Ammon's horn (tissue), 1 donor: ENCODE measurements around the gene TP53AIP1.
"Not testable (repeated sequence)": the region's sequence is repeated elsewhere in the genome, so short reads cannot be mapped to it uniquely, and the experiment has no call there.

Source experiments
- DNase-seq: peaks from one replicate; pipeline ENCODE4 v3.0.0-alpha.2; 2016; ENCODE audit warnings: low spot score

The TP53AIP1 gene

GRCh38 chr11:128925250-128925600 lies 17.4 kb downstream of the TP53AIP1 start:
- no peak for DNase-seq

- no peak for DNase-seq
Measured at GRCh38 chr11:128924510-128925249, 18.0 kb downstream of the TP53AIP1 start.

DNA sequence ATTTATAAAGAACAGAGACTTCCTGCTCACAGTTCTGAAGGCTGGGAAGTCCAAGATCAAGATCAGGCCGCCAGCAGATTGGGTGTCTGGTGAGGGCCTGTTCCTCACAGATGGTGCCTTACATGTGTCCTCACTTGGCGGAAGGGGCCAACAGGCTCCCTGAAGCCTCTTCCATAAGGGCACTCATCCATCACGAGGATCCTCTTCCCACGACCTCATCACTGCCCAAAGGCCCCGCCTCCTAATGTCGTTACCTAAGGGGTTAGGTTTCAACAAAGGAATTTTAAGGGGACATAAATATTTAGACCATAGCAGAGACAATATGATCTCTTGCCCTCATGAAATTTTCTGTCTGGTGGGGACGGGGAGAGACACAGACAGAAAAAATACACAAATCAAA lies 18.6 kb downstream of the TP53AIP1 start:
- no peak for DNase-seq

DNA sequence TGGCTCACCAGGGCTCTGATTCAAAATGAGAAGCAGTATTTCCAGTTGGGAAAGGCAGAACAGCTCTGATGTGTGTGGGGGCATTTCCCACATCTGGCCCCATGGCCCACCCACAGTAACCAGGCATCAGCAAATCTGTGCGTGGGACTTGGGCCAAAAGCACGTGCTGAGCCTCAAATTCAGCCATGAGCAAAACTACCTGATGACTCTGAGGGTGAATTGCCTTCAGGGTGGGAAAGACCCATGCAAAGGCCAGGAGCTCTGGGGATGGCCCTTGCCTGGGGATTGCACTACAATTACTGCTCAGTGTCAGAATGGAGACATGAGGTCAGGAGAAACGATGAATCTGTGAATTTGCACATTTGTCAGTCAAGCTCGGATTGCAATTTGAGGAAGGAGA lies 20.9 kb downstream of the TP53AIP1 start:
- no peak for DNase-seq

GRCh38 chr11:128920666-128921065 lies 22.0 kb downstream of the TP53AIP1 start:
- DNase-seq: no peak

DNA sequence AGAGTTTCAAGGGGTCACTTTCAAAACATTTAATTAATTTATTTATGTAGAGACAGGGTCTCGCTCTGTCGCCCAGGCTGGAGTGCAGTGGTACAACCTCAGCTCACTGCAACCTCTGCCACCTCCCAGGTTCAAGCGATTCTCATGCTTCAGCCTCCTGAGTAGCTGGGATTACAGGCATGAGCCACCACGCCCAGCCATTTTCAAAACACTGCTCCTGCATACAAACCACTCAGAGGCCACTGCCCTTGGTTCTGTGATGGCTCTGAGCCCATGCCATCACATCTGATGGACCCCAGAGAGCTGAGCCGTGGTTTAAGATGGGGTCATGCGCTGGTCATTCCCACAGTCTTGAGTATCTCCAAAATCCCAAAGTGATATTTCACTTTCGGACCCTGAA lies 23.0 kb downstream of the TP53AIP1 start:
- not testable (repeated sequence) for DNase-seq

DNA sequence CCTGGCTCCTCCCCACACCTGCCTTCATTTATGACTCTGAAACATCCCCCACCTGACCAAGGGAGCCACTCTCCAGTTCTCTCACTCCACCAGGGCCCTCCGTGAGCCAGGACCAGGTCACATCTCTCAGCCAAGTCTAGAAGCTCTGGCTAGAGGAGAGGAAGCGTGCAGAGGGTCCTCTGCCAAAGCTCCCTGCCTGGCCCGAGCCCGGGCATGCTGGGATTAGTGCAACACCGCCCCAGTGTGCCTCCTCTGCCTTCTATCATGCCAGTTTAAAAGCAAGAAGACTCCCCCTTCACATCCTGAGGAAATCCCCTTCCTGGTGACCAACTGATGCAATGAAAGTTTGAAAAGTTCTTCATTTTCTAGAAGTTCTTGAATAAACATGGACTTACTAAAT lies 23.5 kb downstream of the TP53AIP1 start:
- no peak for DNase-seq

- no peak for DNase-seq
Measured at GRCh38 chr11:128917144-128917724, 25.4 kb downstream of the TP53AIP1 start.

DNA sequence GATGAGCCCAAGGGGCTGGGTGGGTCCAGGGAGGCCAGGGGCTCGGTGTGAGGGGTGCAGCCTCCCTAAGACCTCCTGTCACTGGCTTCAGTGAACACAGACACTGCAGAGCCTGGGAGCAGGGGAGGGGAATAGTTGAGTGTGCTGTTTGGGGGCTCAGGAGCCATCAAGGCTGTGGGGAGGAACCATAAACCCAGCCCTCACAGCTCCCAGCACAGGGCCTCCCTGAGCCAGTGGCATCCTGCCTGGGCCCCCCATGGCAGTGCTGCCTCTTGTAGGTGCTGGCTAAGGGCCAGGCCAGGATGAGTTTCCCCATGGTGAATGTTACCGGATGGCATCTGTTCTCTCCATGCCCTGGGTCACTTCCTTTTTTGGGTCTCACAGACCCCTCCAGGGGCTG lies 26.0 kb downstream of the TP53AIP1 start:
- no peak for DNase-seq

DNA sequence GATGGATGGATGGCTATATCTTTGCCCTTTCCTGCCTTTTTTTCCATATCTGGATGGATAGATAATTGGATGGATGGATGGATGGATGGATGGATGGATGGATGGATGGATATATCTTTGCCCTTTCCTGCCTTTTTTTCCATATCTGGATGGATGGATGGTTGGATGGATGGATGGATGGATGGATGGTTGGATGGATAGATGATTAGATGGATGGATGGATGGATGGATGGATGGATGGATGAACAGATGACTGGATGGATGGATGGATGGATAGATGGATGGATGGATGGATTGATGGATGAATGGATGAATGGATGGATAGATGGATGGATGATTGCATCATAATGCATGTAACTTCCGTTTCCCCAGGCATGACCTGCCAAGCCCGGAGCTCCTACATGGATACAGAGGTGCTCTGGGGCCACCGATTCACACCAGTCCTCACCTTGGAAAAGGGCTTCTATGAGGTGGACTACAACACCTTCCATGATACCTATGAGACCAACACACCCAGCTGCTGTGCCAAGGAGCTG lies 26.6 kb downstream of the TP53AIP1 start:
- DNase-seq: no peak

DNA sequence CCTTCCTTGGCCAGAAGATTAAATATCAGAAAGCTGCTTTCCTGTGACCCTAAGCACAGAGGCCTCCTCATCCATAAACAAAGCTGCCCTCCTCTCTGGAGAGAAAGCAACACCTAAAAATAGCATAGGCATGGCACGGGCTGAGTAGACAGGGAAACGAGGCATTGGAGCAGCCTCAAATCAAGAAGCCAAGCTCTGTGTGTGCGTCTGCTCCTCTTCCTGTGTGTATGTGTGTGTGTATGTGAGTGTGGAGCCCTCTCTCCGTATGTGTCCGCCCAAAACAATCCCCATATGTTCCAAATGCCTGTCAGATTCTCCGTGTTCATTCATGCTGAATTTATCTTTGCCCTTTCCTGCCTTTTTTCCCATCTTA lies 27.5 kb downstream of the TP53AIP1 start:
- DNase-seq: no peak

- no peak for DNase-seq
Measured at GRCh38 chr11:128914216-128915148, 28.2 kb downstream of the TP53AIP1 start.

- no peak for DNase-seq
Measured at GRCh38 chr11:128913806-128914205, 28.9 kb downstream of the TP53AIP1 start.

- DNase-seq: no peak
Measured at GRCh38 chr11:128911701-128912100, 31.0 kb downstream of the TP53AIP1 start.

GRCh38 chr11:128911239-128911638 lies 31.4 kb downstream of the TP53AIP1 start:
- no peak for DNase-seq

DNA sequence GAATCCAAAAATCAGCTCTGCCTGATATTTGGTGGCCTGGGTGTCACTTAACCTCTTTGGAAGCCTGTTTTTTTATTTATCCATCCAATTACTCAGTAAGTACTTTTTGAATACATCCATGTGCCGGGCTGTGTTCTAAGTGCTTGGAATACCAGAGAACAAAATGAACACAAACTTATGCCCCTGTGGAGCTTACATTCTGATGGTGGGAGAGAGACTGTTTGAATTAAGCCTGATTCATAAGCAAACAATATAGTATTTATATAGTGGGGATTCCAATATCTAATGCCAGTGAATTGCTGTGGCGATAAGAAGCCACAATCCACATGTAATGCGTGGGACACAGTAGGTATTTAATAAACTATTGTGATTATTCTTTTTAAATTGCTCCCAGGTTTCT lies 32.1 kb downstream of the TP53AIP1 start:
- no peak for DNase-seq

DNA sequence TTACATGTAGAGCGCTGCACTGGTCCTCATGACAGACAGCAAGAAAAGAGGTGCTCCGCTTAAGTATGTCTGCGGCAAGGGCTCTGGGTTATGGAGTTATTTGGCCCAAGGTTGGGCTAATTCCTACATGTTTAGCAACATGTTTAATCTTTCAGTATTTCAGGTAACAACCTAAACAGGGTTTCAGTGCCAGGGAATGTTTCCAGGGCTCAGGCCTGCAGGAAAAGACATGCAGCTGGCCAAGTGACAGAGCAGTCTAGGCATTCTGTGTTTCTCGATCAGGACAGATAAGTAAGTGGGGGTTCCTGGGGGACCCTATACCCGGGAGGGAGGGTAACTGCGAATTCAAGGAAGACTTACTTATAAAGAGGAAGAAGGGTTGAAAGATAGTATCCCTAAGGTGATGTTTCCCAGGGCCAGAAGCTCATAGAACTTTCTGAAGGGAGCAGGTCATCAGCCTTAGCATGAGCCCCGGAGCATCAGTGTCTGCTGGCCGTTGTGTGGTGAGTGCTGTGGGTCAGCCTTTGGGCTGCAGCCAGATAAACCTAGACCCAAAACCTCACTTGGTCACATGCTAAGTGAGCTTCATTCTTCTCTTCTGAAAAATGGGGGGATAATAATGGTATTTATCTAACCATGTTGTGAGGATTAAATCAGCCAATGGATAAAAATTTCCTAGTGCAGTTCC lies 33.1 kb downstream of the TP53AIP1 start:
- DNase-seq: no peak

GRCh38 chr11:128908391-128909246 lies 34.1 kb downstream of the TP53AIP1 start:
- DNase-seq: peak; percentile 74

DNA sequence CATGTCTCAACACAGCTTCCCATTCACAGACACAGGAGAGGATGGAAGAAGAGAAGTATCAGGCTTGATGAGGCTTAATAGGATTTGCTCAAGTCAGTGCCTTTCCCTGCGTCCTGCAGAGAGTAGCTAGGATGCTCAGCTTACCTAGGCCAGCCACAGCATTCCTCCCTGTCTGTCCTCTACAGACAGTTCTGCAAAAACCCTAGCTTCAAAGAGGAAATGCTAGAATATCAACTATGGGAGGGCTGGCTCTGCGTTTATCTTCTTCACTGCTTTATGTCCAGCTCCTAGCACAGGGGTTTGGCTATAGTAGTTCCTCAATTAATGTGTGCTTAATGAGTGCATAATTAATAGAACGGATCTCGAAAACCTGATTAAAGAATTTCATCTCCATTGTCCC lies 35.1 kb downstream of the TP53AIP1 start:
- no peak for DNase-seq

GRCh38 chr11:128906185-128907050 lies 36.3 kb downstream of the TP53AIP1 start:
- peak; percentile 45 for DNase-seq
